GM23338 (cell line): ENCODE results near the gene MLLT1. TPM values are rescaled to one million over a fixed set of nuclear protein-coding genes. Genes with fewer than 3 reads are reported as not detected.

Experiments
- polyA plus RNA-seq: library from polyadenylated mRNA; unstranded; fragments of >200 nt; fragmentation: Nextera tagmentation; extraction: Ambion mirVana; gene quantifications from 2 replicates; pipeline ENCODE4 v1.2.1, GENCODE V29; 2016
- total RNA-seq: library from RNA; depleted of rRNA; stranded (reverse); fragments of >200 nt; shearing (Covaris generic); gene quantifications from 2 replicates; pipeline ENCODE4 v1.2.3, GENCODE V29; 2014
- TF ChIP-seq, protein P1 (sequence below): fragments of 250-450 bp; sonication (Bioruptor Pico); IDR thresholded peaks from 2 replicates; pipeline ENCODE4 v1.5.0; 2020; ENCODE audit warnings: mild to moderate bottlenecking, moderate library complexity
- TF ChIP-seq, protein P2 (sequence below): IDR thresholded peaks from one replicate; pipeline ENCODE4 v1.6.1; 2018; ENCODE audit warnings: antibody characterized with exemption; ENCODE audit not compliant: unreplicated experiment

MLLT1 gene
- total and polyA plus RNA-seq, 2 experiments from 2014 or later = 17.8 to 23.4 TPM

DNA sequence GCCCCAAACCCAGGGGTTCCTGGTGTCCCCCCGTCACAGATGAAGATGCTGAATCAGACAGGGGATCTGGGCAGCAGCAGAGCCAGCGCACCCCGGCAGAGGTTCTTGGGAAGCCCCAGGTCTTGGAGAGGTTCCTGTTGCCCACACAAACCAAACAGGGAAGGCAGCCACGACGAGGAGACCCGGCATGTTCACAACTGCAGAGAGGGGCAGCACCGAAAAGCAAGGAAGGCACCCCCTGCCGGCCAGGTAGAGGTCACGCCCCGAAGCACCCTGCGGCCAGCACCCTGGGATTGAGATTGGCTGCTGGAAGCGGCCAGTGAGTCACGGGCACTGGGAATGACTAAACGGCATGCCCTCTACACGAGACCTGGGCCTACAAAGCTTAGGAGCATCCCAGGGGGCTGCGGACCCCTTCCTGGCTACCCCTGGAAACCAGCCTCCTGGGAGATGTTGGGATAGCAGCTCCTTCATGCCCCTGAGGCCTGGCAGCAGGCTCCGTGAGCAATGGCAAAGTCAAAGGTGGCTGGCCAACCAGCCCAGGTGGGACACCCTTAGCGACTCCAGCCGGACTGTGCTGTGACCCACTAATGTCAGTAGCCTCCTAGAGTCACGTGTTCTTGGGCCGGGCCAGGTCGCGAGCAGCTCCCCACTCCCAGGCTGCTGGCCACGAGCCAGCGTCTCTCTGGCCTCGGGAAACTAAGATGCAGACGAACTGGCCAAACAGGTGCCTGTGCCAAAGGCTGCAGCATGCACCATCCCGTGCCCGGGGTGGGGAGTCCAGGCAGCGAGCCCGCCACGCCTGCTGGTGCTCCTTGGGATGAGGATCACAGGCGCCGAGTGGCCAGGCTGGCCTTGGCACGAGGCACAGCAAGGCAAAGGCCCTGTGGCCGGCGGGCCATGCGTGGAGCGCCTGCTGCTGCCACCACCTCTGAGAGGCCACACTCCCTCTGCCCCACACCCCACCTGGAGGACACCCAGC is 43.2 kb downstream of the MLLT1 start (continued):
- TF ChIP-seq, protein P1, sequence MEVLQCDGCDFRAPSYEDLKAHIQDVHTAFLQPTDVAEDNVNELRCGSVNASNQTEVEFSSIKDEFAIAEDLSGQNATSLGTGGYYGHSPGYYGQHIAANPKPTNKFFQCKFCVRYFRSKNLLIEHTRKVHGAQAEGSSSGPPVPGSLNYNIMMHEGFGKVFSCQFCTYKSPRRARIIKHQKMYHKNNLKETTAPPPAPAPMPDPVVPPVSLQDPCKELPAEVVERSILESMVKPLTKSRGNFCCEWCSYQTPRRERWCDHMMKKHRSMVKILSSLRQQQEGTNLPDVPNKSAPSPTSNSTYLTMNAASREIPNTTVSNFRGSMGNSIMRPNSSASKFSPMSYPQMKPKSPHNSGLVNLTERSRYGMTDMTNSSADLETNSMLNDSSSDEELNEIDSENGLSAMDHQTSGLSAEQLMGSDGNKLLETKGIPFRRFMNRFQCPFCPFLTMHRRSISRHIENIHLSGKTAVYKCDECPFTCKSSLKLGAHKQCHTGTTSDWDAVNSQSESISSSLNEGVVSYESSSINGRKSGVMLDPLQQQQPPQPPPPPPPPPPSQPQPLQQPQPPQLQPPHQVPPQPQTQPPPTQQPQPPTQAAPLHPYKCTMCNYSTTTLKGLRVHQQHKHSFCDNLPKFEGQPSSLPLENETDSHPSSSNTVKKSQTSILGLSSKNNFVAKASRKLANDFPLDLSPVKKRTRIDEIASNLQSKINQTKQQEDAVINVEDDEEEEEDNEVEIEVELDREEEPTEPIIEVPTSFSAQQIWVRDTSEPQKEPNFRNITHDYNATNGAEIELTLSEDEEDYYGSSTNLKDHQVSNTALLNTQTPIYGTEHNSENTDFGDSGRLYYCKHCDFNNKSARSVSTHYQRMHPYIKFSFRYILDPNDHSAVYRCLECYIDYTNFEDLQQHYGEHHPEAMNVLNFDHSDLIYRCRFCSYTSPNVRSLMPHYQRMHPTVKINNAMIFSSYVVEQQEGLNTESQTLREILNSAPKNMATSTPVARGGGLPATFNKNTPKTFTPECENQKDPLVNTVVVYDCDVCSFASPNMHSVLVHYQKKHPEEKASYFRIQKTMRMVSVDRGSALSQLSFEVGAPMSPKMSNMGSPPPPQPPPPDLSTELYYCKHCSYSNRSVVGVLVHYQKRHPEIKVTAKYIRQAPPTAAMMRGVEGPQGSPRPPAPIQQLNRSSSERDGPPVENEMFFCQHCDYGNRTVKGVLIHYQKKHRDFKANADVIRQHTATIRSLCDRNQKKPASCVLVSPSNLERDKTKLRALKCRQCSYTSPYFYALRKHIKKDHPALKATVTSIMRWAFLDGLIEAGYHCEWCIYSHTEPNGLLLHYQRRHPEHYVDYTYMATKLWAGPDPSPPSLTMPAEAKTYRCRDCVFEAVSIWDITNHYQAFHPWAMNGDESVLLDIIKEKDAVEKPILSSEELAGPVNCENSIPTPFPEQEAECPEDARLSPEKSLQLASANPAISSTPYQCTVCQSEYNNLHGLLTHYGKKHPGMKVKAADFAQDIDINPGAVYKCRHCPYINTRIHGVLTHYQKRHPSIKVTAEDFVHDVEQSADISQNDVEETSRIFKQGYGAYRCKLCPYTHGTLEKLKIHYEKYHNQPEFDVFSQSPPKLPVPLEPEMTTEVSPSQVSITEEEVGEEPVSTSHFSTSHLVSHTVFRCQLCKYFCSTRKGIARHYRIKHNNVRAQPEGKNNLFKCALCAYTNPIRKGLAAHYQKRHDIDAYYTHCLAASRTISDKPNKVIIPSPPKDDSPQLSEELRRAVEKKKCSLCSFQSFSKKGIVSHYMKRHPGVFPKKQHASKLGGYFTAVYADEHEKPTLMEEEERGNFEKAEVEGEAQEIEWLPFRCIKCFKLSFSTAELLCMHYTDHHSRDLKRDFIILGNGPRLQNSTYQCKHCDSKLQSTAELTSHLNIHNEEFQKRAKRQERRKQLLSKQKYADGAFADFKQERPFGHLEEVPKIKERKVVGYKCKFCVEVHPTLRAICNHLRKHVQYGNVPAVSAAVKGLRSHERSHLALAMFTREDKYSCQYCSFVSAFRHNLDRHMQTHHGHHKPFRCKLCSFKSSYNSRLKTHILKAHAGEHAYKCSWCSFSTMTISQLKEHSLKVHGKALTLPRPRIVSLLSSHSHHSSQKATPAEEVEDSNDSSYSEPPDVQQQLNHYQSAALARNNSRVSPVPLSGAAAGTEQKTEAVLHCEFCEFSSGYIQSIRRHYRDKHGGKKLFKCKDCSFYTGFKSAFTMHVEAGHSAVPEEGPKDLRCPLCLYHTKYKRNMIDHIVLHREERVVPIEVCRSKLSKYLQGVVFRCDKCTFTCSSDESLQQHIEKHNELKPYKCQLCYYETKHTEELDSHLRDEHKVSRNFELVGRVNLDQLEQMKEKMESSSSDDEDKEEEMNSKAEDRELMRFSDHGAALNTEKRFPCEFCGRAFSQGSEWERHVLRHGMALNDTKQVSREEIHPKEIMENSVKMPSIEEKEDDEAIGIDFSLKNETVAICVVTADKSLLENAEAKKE = no peak
- TF ChIP-seq, protein P2, sequence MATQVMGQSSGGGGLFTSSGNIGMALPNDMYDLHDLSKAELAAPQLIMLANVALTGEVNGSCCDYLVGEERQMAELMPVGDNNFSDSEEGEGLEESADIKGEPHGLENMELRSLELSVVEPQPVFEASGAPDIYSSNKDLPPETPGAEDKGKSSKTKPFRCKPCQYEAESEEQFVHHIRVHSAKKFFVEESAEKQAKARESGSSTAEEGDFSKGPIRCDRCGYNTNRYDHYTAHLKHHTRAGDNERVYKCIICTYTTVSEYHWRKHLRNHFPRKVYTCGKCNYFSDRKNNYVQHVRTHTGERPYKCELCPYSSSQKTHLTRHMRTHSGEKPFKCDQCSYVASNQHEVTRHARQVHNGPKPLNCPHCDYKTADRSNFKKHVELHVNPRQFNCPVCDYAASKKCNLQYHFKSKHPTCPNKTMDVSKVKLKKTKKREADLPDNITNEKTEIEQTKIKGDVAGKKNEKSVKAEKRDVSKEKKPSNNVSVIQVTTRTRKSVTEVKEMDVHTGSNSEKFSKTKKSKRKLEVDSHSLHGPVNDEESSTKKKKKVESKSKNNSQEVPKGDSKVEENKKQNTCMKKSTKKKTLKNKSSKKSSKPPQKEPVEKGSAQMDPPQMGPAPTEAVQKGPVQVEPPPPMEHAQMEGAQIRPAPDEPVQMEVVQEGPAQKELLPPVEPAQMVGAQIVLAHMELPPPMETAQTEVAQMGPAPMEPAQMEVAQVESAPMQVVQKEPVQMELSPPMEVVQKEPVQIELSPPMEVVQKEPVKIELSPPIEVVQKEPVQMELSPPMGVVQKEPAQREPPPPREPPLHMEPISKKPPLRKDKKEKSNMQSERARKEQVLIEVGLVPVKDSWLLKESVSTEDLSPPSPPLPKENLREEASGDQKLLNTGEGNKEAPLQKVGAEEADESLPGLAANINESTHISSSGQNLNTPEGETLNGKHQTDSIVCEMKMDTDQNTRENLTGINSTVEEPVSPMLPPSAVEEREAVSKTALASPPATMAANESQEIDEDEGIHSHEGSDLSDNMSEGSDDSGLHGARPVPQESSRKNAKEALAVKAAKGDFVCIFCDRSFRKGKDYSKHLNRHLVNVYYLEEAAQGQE = no peak
